LNCAP (cell line): ENCODE measurements around the gene KIAA1671.

ENCODE experiments used
- CTCF ChIP-seq: fragments of 450-650 bp; IDR thresholded peaks from 2 replicates; pipeline ENCODE4 v1.5.1; 2017; ENCODE audit warnings: mild to moderate bottlenecking

KIAA1671 gene

DNA sequence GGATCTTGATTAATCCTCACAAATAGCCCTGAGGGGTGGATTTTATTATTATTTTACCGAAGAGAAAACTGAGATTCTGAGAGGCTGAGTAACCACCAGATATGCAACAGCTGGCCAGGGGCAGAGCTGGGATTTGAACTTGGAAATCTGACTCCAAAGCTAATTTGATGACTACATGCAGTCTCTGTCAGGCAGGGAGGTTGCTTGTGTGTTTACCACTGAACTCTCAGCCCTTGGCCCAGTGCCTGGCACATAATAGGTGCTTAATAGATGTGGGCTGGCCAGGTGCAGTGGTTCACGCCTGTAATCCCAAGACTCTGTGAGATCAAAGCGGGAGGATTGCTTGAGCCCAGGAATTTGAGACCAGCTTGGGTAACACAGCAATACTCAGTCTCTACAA lies 125.4 kb downstream of the KIAA1671 start:
- TF ChIP-seq CTCF = no peak

DNA sequence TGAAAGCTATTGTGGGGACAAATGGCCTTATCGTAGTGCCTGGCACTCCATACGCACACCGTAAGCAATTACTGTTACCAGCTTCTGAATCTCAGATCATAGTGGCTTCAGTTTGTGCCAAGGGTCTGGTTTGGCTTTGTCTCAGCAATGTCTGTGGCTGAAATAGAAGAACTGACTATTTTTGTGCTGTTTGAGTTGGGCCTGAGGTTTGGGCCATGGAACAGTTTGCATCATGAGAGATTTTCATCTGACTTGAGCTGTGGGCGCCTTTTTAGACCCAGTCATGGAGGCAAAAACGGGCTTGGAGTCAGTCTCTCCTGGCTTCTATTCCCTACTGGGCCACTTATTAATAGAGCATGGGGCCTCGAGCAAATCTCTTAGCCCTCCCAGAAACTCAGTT lies 126.1 kb downstream of the KIAA1671 start:
- no peak for TF ChIP-seq CTCF

GRCh38 chr22:25080855-25081254 lies 128.3 kb downstream of the KIAA1671 start:
- no peak for TF ChIP-seq CTCF

DNA sequence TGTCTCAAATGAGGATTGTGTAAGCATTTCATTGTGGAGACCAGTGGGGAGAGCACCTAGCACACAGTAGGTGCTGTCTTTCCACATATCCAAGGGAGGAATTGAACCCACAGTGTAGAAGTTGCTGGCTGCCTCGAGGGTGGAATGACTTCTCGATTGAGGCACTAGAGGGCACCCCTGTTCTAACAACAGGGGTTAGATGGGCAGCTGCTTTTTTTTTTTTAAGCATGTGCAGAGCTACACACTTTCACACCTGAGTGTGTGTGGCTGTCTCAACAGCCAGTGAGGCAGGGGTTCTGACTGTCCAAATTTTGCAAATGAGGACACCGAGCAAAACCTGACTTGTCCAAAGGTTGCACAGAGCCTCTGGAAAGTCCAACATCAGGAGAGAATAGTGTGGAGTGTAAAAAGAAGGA lies 128.9 kb downstream of the KIAA1671 start:
- peak; percentile 78 for TF ChIP-seq CTCF

DNA sequence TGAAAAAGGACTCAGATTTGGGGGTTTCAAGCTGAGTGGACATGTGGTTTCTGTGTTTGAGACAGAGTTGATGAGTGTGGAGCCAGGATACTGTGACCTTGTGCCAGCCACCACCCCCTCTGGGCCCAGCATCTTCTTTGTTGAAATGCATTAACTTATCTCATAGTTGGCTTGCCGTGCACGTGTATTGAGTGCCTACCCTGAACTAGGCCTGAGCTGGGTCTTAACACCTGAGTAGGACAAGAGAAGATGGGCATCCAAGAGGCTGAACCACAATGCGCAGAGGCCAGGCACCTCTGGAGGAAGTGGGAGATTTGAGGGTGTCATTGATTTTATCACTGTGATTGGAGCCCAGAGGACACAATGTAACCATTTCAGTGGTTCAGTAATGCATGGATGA lies 129.6 kb downstream of the KIAA1671 start:
- TF ChIP-seq CTCF = no peak

GRCh38 chr22:25083056-25083806 lies 130.7 kb downstream of the KIAA1671 start:
- TF ChIP-seq CTCF = no peak

DNA sequence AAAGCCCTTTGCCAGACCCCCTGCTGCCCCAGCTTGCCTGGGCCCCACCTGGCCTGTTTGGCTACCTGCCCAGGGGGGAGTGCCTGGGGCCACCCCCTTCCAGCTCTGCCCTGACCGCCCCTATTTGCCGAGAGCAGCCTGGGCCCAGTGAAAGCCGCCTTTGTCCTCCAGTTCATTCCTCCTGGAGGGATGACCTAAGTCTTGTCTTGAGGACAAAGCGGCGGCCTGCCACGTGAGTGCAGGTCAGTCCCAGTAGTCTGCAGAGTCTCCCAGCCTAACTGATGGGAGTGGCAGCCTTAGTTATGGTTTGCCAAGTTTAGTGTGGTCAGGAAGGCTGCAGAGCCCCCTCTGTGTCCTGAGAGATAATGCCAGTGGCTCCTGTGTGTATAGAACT lies 131.3 kb downstream of the KIAA1671 start:
- TF ChIP-seq CTCF = no peak
